ENCODE results near the gene PBX1. TPM values are rescaled to one million over a fixed set of nuclear protein-coding genes. Genes with fewer than 3 reads are reported as not detected.

The PBX1 gene
- total RNA-seq, 2 experiments from 2014 or later = not detected

DNA sequence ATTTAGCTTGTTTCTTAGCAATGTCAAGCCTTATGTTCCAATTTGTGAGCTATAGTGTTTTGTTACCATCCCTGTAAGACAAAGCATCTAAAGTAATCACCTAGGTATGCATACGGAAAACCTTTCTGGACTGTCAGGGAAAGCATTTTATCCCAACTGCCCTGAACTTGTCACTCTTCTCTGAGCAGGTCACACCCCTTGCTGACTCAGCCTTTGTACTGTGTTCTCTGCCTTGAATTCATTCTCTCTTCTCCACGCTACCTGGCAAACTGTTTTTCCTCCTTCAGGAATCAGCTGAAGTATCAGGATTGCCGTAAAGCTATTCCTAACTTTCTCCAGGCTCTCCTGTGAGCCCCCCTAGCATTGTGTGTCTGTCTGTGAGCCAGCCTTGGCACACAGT, 54.2 kb downstream of the PBX1 start:
- H3K27me3 Mint-ChIP-seq (ENCODE audit: low read depth) = no peaks in the 10 kb centered on the region

DNA sequence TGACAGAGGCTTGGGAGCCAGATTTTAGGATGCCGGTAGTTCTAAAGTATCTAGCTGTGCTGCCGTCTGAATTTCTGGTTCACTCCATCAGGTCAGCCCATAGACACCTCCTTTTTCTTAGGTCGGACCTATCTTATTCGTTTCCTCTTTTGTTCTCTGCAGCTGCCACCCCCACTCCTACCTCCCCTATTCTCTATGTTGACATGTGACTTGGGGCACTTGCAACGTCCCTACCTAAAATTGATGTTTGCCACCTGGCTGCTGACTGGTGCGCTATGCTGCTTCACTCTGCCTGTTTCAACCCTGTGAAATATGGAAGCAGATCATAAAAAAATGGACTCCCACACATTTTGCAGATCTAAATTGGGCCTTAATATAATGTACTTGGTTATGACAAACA, 55.3 kb downstream of the PBX1 start:
- Mint-ChIP-seq H3K9me3 (ENCODE audit: insufficient read depth) (no peaks in the 10 kb centered on the region), H3K27ac (no peak overlapping the region), H3K36me3 (ENCODE audit: low read depth) (no peaks in the 10 kb centered on the region), H3K4me3 (no peak overlapping the region), H3K27me3 (ENCODE audit: low read depth) (no peaks in the 10 kb centered on the region), H3K4me1 (ENCODE audit: low read depth) (no peaks in the 10 kb centered on the region)
- ATAC-seq (no peak), DNase-seq (no peak)
- POLR2A ChIA-PET = no interaction called here
- CTCF ChIA-PET = no interaction called here

More for the DNA sequence above, 54.2 kb downstream of the PBX1 start:
- H3K4me1 Mint-ChIP-seq (ENCODE audit: low read depth) = no peaks in the 10 kb centered on the region
- DNase-seq (no peak), ATAC-seq (no peak)
- ChIA-PET CTCF (no interaction called here), POLR2A (no interaction called here)
- H3K27ac Mint-ChIP-seq = no peak overlapping the region
- H3K4me3 Mint-ChIP-seq = no peak overlapping the region
- no peaks in the 10 kb centered on the region for H3K36me3 Mint-ChIP-seq (ENCODE audit: low read depth)
- no peaks in the 10 kb centered on the region for H3K9me3 Mint-ChIP-seq (ENCODE audit: insufficient read depth)

GRCh38 chr1:164617377-164618201, 58.6 kb downstream of the PBX1 start:
- ATAC-seq (no peak), DNase-seq (no peak)
- POLR2A ChIA-PET = no interaction called here
- H3K36me3 Mint-ChIP-seq (ENCODE audit: low read depth) = no peaks in the 10 kb centered on the region
- CTCF ChIA-PET = no interaction called here
- H3K27ac Mint-ChIP-seq = no peak overlapping the region
- no peaks in the 10 kb centered on the region for H3K4me1 Mint-ChIP-seq (ENCODE audit: low read depth)
- H3K27me3 Mint-ChIP-seq (ENCODE audit: low read depth) = no peaks in the 10 kb centered on the region
- no peak overlapping the region for H3K4me3 Mint-ChIP-seq
- no peaks in the 10 kb centered on the region for H3K9me3 Mint-ChIP-seq (ENCODE audit: insufficient read depth)

- DNase-seq = no peak
- Mint-ChIP-seq H3K27ac (no peak overlapping the region), H3K4me3 (no peak overlapping the region), H3K9me3 (ENCODE audit: insufficient read depth) (no peaks in the 10 kb centered on the region), H3K27me3 (ENCODE audit: low read depth) (no peaks in the 10 kb centered on the region), H3K4me1 (ENCODE audit: low read depth) (no peaks in the 10 kb centered on the region), H3K36me3 (ENCODE audit: low read depth) (no peaks in the 10 kb centered on the region)
- ATAC-seq = no peak
- ChIA-PET CTCF (no interaction called here), POLR2A (no interaction called here)
Measured at GRCh38 chr1:164618202-164618564, 59.2 kb downstream of the PBX1 start.

DNA sequence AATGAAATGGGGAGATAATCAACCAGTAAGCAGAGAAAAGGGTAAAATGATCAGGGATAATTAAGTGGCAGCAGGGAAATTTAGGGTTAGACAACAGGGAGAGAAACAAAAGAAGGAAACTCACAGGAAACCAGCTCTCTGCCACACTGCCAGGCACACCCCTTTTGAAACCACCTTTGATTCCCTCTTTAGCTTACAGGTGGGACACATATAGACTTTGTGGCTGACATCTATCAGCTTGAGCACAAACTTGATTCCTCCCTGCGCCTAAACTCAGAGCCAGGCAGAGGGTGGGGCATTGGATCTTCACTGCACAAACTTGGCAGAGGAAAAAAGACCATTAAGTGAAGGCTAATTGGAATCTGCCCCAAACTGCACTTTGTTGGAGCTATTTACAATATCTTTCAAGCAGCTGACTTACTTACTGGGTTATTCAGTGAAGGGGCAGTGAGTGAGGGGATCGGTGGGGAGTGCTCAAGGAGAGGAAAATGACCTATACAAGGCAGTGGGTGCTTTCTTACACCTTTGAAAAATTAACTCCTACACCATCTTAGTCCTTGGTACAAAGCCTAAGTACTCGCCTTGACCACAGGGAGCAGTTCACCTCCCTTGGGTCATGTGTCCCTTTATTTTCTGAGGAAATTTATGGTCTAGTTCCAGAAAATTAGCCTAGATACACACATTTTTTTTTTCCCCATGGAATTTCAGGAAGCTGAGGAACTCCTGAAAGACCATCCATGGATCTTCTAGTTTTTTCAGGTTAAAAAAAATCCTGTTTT, 60.2 kb downstream of the PBX1 start:
- POLR2A ChIA-PET = no interaction called here
- Mint-ChIP-seq H3K9me3 (ENCODE audit: insufficient read depth) (no peaks in the 10 kb centered on the region), H3K4me3 (no peak overlapping the region), H3K4me1 (ENCODE audit: low read depth) (no peaks in the 10 kb centered on the region), H3K36me3 (ENCODE audit: low read depth) (no peaks in the 10 kb centered on the region), H3K27me3 (ENCODE audit: low read depth) (no peaks in the 10 kb centered on the region), H3K27ac (no peak overlapping the region)
- no peak for ATAC-seq
- no peak for DNase-seq
- CTCF ChIA-PET = no interaction called here

- no peaks in the 10 kb centered on the region for H3K4me1 Mint-ChIP-seq (ENCODE audit: low read depth)
- no peaks in the 10 kb centered on the region for H3K27me3 Mint-ChIP-seq (ENCODE audit: low read depth)
- ATAC-seq (no peak), DNase-seq (no peak)
- no peak overlapping the region for H3K4me3 Mint-ChIP-seq
- no peak overlapping the region for H3K27ac Mint-ChIP-seq
- H3K36me3 Mint-ChIP-seq (ENCODE audit: low read depth) = no peaks in the 10 kb centered on the region
- H3K9me3 Mint-ChIP-seq (ENCODE audit: insufficient read depth) = no peaks in the 10 kb centered on the region
- ChIA-PET CTCF (no interaction called here), POLR2A (no interaction called here)
Measured at GRCh38 chr1:164622068-164622845, 63.3 kb downstream of the PBX1 start.

GRCh38 chr1:164623805-164624204, 64.8 kb downstream of the PBX1 start:
- Mint-ChIP-seq H3K27me3 (ENCODE audit: low read depth) (no peaks in the 10 kb centered on the region), H3K4me3 (no peak overlapping the region), H3K27ac (no peak overlapping the region), H3K36me3 (ENCODE audit: low read depth) (no peaks in the 10 kb centered on the region), H3K4me1 (ENCODE audit: low read depth) (no peaks in the 10 kb centered on the region), H3K9me3 (ENCODE audit: insufficient read depth) (no peaks in the 10 kb centered on the region)
- CTCF ChIA-PET = no interaction called here
- no peak for ATAC-seq
- POLR2A ChIA-PET = no interaction called here
- DNase-seq = no peak

- H3K27ac Mint-ChIP-seq = no peak overlapping the region
- DNase-seq = no peak
- H3K4me3 Mint-ChIP-seq = no peak overlapping the region
- no peaks in the 10 kb centered on the region for H3K36me3 Mint-ChIP-seq (ENCODE audit: low read depth)
- no peaks in the 10 kb centered on the region for H3K9me3 Mint-ChIP-seq (ENCODE audit: insufficient read depth)
- no peak for ATAC-seq
- H3K4me1 Mint-ChIP-seq (ENCODE audit: low read depth) = no peaks in the 10 kb centered on the region
- H3K27me3 Mint-ChIP-seq (ENCODE audit: low read depth) = no peaks in the 10 kb centered on the region
- ChIA-PET CTCF (no interaction called here), POLR2A (no interaction called here)
Measured at GRCh38 chr1:164624400-164624799, 65.4 kb downstream of the PBX1 start.

- CTCF ChIA-PET = no interaction called here
Measured at GRCh38 chr1:164625004-164625617, 66.1 kb downstream of the PBX1 start.

GRCh38 chr1:164628772-164629171, 69.8 kb downstream of the PBX1 start:
- ChIA-PET CTCF (no interaction called here), POLR2A (no interaction called here)
- Mint-ChIP-seq H3K36me3 (ENCODE audit: low read depth) (no peaks in the 10 kb centered on the region), H3K9me3 (ENCODE audit: insufficient read depth) (no peaks in the 10 kb centered on the region), H3K27me3 (ENCODE audit: low read depth) (no peaks in the 10 kb centered on the region), H3K4me1 (ENCODE audit: low read depth) (no peaks in the 10 kb centered on the region), H3K4me3 (no peak overlapping the region), H3K27ac (no peak overlapping the region)
- DNase-seq (no peak), ATAC-seq (no peak)

More at GRCh38 chr1:164625004-164625617, 66.1 kb downstream of the PBX1 start:
- POLR2A ChIA-PET = no interaction called here
- no peaks in the 10 kb centered on the region for H3K36me3 Mint-ChIP-seq (ENCODE audit: low read depth)
- H3K27ac Mint-ChIP-seq = no peak overlapping the region
- H3K4me3 Mint-ChIP-seq = no peak overlapping the region
- H3K4me1 Mint-ChIP-seq (ENCODE audit: low read depth) = no peaks in the 10 kb centered on the region
- DNase-seq (no peak), ATAC-seq (no peak)
- no peaks in the 10 kb centered on the region for H3K9me3 Mint-ChIP-seq (ENCODE audit: insufficient read depth)
- H3K27me3 Mint-ChIP-seq (ENCODE audit: low read depth) = no peaks in the 10 kb centered on the region

DNA sequence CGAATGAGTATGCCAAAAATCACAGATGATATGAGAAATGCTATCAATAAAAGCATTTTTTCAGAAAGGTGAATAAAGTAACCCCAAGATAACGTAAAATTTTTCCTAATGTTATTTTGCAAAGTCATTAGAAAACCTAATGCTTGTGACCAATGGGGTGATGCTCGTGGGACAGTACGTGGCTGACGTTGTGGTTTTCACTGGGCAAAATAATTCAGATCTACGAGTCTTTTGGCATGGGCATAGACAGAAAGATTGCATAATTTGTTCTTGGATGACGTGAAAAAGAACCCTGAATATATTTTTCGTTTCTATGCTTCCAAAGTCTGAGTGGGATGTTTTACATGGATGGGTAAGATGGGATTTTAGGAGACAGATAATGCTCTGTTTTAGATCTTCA, 71.0 kb downstream of the PBX1 start:
- Mint-ChIP-seq H3K4me1 (ENCODE audit: low read depth) (no peaks in the 10 kb centered on the region), H3K4me3 (no peak overlapping the region), H3K9me3 (ENCODE audit: insufficient read depth) (no peaks in the 10 kb centered on the region), H3K27me3 (ENCODE audit: low read depth) (no peaks in the 10 kb centered on the region), H3K36me3 (ENCODE audit: low read depth) (no peaks in the 10 kb centered on the region), H3K27ac (no peak overlapping the region)
- ATAC-seq (no peak), DNase-seq (no peak)
- CTCF ChIA-PET = no interaction called here
- POLR2A ChIA-PET = no interaction called here
